Activated naive CD8-positive, alpha-beta T cell treated with anti-CD3 and anti-CD28 coated beads, Interleukin-2, amount 50 U/mL, for 24 hours (primary cell): ENCODE measurements around the gene SELENOW.
"Not testable (repeated sequence)": the region's sequence is repeated elsewhere in the genome, so short reads cannot be mapped to it uniquely, and the experiment has no call there.

Source experiments
- ATAC-seq: fragments of 150-1000 bp; cut with Tn5 transposase; one replicate; pipeline ENCODE4 v1.10.0; 2021
- DNase-seq: peaks from one replicate; pipeline ENCODE4 v3.0.0; 2021
- H3K27ac Mint-ChIP-seq: one replicate; pipeline ENCODE4 v1.8.0; 2021; ENCODE audit warnings: mild to moderate bottlenecking, mixed read lengths
- H3K27me3 Mint-ChIP-seq: one replicate; pipeline ENCODE4 v1.8.0; 2021; ENCODE audit warnings: mixed read lengths
- H3K36me3 Mint-ChIP-seq: one replicate; pipeline ENCODE4 v1.8.0; 2021; ENCODE audit warnings: low read depth, mixed read lengths
- H3K4me1 Mint-ChIP-seq: one replicate; pipeline ENCODE4 v1.8.0; 2021; ENCODE audit warnings: mixed read lengths
- H3K4me3 Mint-ChIP-seq: one replicate; pipeline ENCODE4 v1.8.0; 2021; ENCODE audit warnings: mild to moderate bottlenecking, moderate library complexity, mixed read lengths
- H3K9me3 Mint-ChIP-seq: one replicate; pipeline ENCODE4 v1.8.0; 2021; ENCODE audit warnings: mixed read lengths

SELENOW gene

GRCh38 chr19:47813304-47813994 is 34.9 kb downstream of the SELENOW start:
- DNase-seq (peak; percentile 87), ATAC-seq (peak; percentile 76)
- H3K27ac Mint-ChIP-seq: no peak overlapping the region
- no peak overlapping the region for H3K4me3 Mint-ChIP-seq
- H3K27me3 Mint-ChIP-seq: peaks cover 3% of the 10 kb centered on the region
- no peaks in the 10 kb centered on the region for H3K36me3 Mint-ChIP-seq
- no peaks in the 10 kb centered on the region for H3K9me3 Mint-ChIP-seq
- no peaks in the 10 kb centered on the region for H3K4me1 Mint-ChIP-seq

DNA sequence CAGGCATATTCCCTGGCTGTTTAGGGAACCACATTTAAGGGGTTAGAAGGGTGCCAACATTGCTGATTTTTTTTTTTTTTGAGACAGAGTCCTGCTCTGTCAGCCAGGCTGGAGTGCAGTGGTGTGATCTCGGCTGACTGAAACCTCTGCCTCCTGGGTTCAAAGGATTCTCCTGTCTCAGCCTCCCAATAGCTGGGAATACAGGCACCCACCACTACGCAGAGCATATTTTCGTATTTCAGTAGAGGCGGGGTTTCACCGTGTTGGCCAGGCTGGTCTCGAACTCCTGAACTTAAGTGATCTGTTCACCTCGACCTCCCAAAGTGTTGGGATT is 35.5 kb downstream of the SELENOW start:
- no peak overlapping the region for H3K4me3 Mint-ChIP-seq
- ATAC-seq: no peak

DNA sequence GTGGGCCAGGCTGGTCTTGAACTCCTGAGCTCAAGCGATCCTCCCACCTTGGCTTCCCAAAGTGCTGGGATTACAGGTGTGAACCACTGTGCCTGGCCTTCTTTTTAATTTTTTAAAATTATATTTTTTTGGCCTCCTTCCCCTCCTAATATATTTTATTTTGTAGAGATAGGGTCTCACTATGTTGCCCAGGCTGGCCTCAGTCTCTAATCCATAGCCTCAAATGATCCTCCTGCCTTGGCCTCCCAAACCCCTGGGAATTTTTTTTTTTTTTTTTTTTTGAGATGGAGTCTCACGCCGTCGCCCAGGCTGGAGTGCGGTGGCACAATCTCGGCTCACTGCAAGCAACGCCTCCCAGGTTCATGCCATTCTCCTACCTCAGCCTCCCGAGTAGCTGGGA is 37.8 kb downstream of the SELENOW start:
- H3K4me1 Mint-ChIP-seq, DNase-seq, ATAC-seq, H3K9me3 Mint-ChIP-seq, H3K4me3 Mint-ChIP-seq, H3K36me3 Mint-ChIP-seq, H3K27ac Mint-ChIP-seq: not testable (repeated sequence)
- peaks cover 29% of the 10 kb centered on the region for H3K27me3 Mint-ChIP-seq

More for the DNA sequence above, 35.5 kb downstream of the SELENOW start:
- H3K9me3 Mint-ChIP-seq: no peaks in the 10 kb centered on the region
- H3K4me1 Mint-ChIP-seq: no peaks in the 10 kb centered on the region
- H3K36me3 Mint-ChIP-seq: no peaks in the 10 kb centered on the region
- DNase-seq: no peak
- peaks cover 7% of the 10 kb centered on the region for H3K27me3 Mint-ChIP-seq
- no peak overlapping the region for H3K27ac Mint-ChIP-seq

DNA sequence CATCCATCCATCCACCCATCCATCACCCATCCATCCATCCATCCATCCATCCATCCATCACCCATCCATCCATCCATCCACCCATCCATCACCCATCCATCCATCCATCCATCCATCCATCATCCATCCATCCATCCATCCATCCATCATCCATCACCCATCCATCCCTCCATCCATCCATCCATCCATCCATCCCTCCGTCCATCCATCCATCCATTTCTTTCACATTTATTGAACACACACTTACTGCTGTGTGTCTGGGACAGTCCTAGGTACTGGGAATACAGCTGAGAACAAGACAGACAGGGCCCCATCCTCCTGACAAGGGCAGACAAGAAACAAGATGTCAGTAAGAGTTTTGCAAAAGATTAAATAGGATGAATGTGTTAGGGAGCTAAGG is 39.7 kb downstream of the SELENOW start:
- H3K27me3 Mint-ChIP-seq: peaks cover 29% of the 10 kb centered on the region
- DNase-seq, H3K36me3 Mint-ChIP-seq, H3K4me3 Mint-ChIP-seq, ATAC-seq, H3K9me3 Mint-ChIP-seq, H3K27ac Mint-ChIP-seq, H3K4me1 Mint-ChIP-seq: not testable (repeated sequence)

DNA sequence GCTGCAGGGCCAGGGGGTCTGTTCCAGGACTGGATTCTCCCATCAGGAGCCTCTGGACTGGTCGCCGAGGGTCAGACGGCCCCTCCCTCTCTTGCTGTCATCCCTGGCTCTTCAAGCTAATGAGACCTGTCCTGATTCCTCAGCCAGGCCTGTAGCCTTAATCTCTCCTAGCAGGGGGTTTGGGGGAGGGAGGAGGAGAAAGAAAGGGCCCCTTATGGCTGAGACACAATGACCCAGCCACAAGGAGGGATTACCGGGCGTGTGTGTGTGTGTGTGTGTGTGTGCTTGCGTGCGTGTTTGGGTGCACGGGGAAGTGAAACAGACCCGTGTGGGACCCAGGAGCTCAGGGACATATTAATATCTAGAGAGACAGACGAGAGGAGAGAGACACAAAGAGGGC is 41.4 kb downstream of the SELENOW start:
- H3K4me3 Mint-ChIP-seq: no peak overlapping the region
- no peak for ATAC-seq
- no peaks in the 10 kb centered on the region for H3K9me3 Mint-ChIP-seq
- H3K27me3 Mint-ChIP-seq: peaks cover 29% of the 10 kb centered on the region
- H3K27ac Mint-ChIP-seq: no peak overlapping the region
- no peaks in the 10 kb centered on the region for H3K4me1 Mint-ChIP-seq
- no peaks in the 10 kb centered on the region for H3K36me3 Mint-ChIP-seq
- DNase-seq: no peak

DNA sequence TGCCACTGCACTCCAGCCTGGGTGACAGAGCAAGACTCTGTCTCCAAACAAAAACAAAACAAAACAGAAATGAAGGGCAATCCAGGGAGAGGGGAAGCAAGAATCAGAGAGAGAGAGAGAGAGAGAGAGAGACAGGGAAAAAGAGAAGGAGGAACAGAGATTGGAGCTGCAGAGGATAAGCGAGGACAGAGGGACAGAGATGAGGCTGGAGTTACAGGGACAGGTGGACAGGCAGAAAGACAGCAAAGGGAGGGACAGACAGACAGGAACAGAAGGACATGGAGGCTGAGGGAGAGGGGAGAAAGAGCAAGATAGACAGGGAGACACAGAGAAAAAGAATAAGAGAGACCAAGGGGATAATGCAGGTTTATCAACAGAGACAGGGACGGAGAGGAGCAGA is 41.9 kb downstream of the SELENOW start:
- Mint-ChIP-seq H3K4me1 (no peaks in the 10 kb centered on the region), H3K9me3 (no peaks in the 10 kb centered on the region), H3K27ac (no peak overlapping the region), H3K36me3 (no peaks in the 10 kb centered on the region), H3K4me3 (no peak overlapping the region), H3K27me3 (peaks cover 29% of the 10 kb centered on the region)
- DNase-seq (no peak), ATAC-seq (no peak)

DNA sequence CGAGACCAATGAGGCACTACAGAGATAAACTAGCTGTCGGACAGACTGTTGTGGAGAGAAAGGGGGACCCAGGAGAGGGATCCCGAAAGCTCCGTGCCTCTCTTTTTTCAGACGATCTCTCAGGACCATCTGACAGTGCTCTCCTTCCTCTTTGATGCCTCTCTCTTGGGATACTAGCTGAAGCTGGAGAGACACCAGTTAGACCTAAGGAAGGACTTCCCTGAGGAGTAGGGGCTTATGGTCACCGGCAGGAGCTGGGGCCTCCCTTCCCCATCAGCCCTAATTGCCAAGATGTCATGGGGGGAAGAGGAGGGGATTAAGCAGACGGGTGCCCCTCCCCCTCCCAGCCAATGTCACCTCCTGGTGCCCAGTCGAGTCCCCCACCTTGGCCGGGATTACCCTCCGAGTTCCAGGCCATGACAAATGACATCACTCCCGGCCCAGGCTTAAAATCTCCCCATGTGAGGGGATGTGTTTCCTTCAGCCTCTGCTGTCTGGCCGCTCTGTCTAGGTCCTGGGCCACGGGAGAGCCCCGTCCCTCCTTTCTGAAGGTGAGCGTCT is 43.0 kb downstream of the SELENOW start, which contains the start of gene CRX:
CRX (plus strand) TSS at position 478 of the 561 bp plus-strand sequence. CDS start 12,507 bp downstream, outside the sequence.
- no peaks in the 10 kb centered on the region for H3K36me3 Mint-ChIP-seq
- peaks cover 29% of the 10 kb centered on the region for H3K27me3 Mint-ChIP-seq
- H3K9me3 Mint-ChIP-seq: no peaks in the 10 kb centered on the region
- DNase-seq: no peak
- no peak for ATAC-seq
- H3K4me3 Mint-ChIP-seq: no peak within 1 kb of the TSS
- H3K27ac Mint-ChIP-seq: no peak within 1 kb of the TSS
- no peaks in the 10 kb centered on the region for H3K4me1 Mint-ChIP-seq

DNA sequence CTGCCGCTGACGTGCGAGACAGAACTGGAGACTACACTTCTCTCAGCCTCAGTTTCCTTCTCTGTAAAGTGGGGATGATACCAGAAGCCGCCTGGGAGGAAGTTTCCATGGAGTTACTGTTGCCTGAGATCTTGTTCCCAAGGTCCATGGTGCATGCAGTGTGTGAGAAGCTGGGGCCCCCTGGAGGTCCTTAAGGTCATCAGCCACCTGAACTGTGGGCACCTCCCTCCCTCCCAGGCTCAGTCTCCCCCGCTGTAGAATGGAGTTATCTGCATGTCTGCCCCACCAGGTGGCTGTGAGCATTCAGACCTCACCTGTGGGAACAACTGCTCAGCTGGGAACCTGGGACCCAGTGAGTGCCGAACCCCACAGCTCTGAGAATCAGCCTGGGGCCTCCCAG is 45.9 kb downstream of the SELENOW start:
- DNase-seq: no peak
- no peaks in the 10 kb centered on the region for H3K36me3 Mint-ChIP-seq
- no peaks in the 10 kb centered on the region for H3K4me1 Mint-ChIP-seq
- H3K4me3 Mint-ChIP-seq: no peak overlapping the region
- peaks cover 4% of the 10 kb centered on the region for H3K9me3 Mint-ChIP-seq
- peaks cover 24% of the 10 kb centered on the region for H3K27me3 Mint-ChIP-seq
- H3K27ac Mint-ChIP-seq: no peak overlapping the region
- ATAC-seq: no peak

GRCh38 chr19:47826800-47827199 is 48.3 kb downstream of the SELENOW start:
- Mint-ChIP-seq H3K9me3 (peaks cover 4% of the 10 kb centered on the region), H3K4me1 (no peaks in the 10 kb centered on the region), H3K27me3 (peaks cover 10% of the 10 kb centered on the region), H3K27ac (no peak overlapping the region), H3K36me3 (no peaks in the 10 kb centered on the region), H3K4me3 (no peak overlapping the region)
- ATAC-seq (no peak), DNase-seq (no peak)

DNA sequence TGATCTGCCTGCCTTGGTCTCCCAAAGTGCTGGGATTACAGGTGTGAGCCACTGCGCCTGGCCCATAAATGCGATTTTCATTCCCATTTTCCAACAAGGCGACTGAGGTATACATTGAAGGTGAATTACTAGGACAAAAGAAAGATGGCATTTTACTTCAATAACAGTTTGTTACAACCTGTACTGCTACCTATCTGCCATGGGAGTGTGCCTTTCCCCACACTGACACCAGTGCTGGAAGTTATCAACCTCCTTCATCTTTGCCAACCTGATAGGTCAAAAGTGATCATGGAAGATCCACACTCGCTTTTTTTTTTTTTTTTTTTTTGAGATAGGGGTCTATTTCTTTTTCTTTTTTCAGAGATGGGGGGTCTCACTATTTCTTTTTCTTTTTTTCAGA is 54.2 kb downstream of the SELENOW start:
- Mint-ChIP-seq H3K36me3 (no peaks in the 10 kb centered on the region), H3K9me3 (no peaks in the 10 kb centered on the region), H3K4me3 (no peak overlapping the region), H3K27ac (no peak overlapping the region), H3K4me1 (no peaks in the 10 kb centered on the region), H3K27me3 (peaks cover 12% of the 10 kb centered on the region)
- no peak for DNase-seq
- ATAC-seq: no peak
